NCI-H526 (cell line): ENCODE data around the gene CCDC154.
A peak's percentile ranks its signal among the peaks of the same experiment; 100 is the strongest.
"Not testable (repeated sequence)": the region's sequence is repeated elsewhere in the genome, so short reads cannot be mapped to it uniquely, and the experiment has no call there.

ENCODE experiments used
- DNase-seq, 2 experiments: peaks; one replicate each; lab custom pipeline; 2025; lab: John Stamatoyannopoulos, UW

The CCDC154 gene, protein sequence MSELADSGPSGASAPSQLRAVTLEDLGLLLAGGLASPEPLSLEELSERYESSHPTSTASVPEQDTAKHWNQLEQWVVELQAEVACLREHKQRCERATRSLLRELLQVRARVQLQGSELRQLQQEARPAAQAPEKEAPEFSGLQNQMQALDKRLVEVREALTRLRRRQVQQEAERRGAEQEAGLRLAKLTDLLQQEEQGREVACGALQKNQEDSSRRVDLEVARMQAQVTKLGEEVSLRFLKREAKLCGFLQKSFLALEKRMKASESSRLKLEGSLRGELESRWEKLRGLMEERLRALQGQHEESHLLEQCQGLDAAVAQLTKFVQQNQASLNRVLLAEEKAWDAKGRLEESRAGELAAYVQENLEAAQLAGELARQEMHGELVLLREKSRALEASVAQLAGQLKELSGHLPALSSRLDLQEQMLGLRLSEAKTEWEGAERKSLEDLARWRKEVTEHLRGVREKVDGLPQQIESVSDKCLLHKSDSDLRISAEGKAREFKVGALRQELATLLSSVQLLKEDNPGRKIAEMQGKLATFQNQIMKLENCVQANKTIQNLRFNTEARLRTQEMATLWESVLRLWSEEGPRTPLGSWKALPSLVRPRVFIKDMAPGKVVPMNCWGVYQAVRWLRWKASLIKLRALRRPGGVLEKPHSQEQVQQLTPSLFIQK

GRCh38 chr16:1443980-1444729 is at the start of gene CCDC154:
TSS of gene CCDC154 (minus strand) at chr16:1444556. CDS start at chr16:1444322, 234 bp downstream.
- no peak for DNase-seq

DNA sequence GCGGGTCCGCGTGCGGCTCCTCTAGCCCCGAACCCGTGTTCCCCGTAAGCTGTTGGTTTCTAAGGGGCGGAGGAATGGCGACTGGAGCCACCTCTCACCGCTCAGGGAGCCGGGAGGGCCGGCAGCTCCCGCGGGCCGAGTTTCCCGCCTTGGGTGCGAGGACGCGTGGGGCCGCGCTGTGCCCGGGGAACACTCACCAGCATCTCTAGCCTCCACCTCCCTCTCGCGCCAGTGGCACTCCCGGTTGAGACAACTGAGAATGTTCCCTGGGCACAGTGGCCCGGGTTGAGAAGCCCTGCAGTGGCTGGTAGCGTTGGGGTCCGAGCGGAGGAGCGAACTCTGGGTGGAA is 49.4 kb upstream of the CCDC154 start:
- peak in 1 of 2 experiments; percentile 52 for DNase-seq

GRCh38 chr16:1492923-1493745 is 48.8 kb upstream of the CCDC154 start, which contains the start of gene TELO2:
TSS of gene TELO2 (plus strand) at chr16:1493360. CDS start at chr16:1494282, 922 bp downstream.
- DNase-seq: peak in 1 of 2 experiments; percentile 71

DNA sequence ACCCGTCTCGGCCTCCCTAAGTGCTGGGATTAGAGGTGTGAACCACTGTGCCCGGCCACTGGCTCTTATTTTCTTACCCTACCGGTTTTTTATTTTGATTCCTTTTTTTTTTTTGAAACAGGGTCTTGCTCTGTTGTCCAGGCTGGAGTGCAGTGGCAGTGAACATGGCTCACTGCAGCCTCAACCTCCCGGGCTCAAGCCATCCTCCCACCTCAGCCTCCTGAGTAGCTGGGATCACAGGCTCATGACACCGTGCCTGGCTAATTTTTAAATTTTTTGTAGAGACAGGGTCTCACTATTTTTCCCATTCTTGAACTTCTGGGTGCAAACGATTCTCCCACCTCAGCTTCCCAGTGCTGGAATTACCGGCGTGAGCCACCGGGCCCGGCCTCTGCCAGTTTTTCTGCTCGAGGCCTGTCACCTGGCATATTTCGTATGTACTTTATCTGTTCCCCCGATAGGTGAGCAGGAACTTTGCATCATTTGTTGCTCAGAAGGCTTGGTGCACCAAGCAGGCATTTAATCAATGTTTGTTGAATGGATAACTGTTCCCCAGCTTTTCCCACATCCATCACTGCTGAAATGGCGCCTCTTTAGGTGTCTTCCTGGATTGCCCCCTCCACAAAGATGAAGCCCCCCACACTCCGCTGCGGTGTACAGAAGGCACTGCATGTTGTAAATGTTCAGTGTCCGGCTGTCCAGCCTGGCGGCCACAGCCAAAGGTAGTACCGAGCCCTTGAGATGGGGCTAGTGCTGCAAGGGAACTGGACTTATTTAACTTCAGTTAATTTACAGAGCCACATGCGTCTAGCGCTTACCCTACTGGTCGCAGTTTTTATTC is 47.9 kb upstream of the CCDC154 start:
- no peak for DNase-seq

DNA sequence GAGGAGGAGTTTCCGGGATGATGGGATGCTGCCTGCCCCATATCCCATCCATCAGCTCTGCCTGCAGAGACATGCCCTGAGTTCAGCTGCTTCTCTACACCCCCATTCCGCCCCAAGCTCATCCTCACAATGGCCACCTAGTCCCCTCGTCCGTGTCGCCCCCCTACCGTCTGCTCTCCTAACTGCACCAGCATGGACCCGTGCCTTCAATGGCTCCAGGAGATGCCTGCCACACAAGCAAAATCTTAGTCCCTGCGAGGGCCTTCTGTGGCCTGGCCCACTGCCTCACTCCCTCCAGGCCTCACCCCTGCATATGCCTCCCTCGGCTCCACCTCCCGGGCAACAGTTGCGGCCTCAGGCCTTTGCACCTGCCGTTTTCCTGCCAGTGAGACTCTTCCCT is 47.0 kb upstream of the CCDC154 start:
- DNase-seq: no peak

GRCh38 chr16:1489077-1489476 is 44.7 kb upstream of the CCDC154 start:
- no peak for DNase-seq

DNA sequence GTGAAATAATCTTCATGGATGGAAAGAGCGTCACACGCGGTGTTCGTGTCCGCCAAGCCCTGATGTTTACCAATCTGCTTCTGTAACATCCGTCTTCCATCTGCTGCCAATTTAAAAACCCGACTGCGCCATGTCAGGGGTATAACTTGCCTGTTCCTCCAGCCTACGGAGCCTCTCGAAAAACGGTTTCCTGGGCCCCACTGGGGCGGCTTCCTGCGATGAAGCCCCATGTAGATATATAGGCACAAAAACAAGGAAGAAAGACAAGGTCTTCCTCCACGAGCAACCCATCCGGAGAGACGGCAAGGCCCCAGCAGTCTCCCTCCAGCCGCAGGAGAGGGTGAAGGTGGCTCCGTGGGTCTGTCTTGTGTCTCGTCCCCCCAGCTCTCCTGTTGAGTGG is 44.3 kb upstream of the CCDC154 start, which contains the start of gene PTX4:
PTX4 (minus strand) TSS at position 326 of the 400 bp plus-strand sequence; CDS start at position 291, 35 bp downstream.
- DNase-seq: no peak

GRCh38 chr16:1488054-1488601 is 43.8 kb upstream of the CCDC154 start:
- no peak for DNase-seq

DNA sequence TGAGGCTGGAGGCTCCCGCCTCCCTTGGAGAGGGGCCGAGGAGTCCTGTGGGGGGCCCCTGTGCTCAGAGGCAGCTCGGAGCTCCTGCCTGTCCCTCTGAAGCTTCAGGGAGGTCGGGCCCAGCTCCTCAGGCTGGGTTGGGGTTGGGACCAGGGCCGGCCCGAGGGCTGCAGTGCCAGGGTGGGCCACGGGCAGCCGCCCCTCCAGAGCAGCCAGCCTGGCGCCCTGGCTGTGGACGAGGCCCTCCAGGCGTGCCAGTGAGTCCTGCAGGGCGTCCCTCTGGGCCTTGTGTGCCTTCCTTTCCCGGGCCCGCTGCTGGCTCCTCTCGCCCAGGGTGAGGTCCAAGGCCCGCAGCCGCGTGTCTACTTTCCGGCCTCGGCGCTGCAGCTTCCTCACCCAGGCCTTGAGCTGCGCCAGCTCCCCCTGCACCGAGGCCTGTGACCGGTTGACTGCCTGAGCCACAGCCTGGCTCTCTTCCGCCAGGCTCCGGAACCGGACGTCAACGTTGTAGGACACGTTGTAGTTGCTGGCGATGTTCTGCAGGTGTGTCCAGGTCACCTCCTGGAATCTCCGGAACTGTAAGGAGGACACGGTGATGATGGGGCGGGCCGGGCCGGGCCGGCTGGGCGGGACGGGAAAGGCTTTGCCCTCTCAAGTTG is 43.2 kb upstream of the CCDC154 start:
- no peak for DNase-seq

- DNase-seq: no peak
Measured at GRCh38 chr16:1486551-1487390, 42.4 kb upstream of the CCDC154 start.

GRCh38 chr16:1485847-1486496 is 41.6 kb upstream of the CCDC154 start:
- DNase-seq: no peak

GRCh38 chr16:1481906-1482835 is 37.8 kb upstream of the CCDC154 start:
- no peak for DNase-seq

GRCh38 chr16:1478937-1479336 is 34.6 kb upstream of the CCDC154 start:
- DNase-seq: not testable (repeated sequence)

DNA sequence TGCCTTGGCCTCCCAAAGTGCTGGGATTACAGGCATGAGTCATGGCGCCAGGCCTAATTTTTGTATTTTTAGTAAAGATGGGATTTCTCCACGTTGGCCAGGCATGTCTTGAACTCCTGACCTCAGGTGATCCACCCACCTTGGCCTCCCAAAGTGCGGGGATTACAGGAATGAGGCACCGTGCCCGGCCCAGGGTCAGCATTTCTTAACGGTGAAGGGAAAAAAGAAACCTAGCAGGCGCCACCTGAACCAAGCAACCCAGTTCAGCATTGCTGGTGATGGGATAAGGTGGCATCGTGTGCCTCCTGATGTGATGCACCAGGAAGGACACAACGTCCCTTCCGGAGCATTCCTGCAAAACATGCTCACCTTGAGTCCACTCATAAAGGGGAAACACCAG is 32.7 kb upstream of the CCDC154 start:
- DNase-seq: no peak

- DNase-seq: no peak
Measured at GRCh38 chr16:1475552-1476114, 31.3 kb upstream of the CCDC154 start.

DNA sequence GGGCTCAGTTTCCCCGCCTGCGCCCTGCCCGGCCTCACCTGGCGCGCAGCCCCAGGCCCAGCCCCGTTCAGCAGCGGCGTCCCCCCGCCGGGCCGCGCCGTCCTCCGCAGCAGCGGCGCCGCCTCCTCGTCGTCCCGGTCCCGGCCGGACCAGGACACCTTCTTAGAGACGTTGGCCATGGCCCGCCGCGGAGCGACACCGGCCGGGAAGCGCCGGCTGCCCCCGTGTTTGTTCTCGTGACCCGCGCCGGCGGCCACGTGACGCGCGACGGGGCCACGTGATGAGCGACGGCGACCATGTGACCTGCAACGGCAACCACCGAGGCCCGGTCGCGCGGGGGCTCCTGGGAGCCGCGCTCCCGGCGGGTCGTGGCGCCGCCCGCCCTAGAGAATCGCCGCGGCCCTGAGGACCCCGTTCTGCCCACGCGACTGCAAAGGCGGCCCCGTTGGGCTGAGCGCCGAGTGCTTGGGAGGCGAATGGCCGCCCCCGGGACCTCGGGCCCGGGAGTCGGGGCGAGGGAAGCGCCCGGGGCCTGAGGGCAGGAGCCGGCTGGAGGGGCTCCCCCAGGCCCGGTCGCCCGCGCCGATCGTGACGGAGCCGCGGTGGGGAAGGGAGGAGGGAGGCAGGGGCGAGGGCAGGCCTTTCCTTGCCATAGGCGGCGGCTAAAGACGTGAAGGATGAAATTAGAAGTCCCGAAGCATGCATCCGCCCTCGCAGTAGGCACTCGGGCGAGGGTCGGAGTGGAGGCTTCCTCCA is 30.6 kb upstream of the CCDC154 start, which contains the start of gene CLCN7:
CLCN7 (minus strand) TSS at position 233 of the 756 bp plus-strand sequence; CDS start at position 179, 54 bp downstream.
- DNase-seq: peak in 1 of 2 experiments; percentile 82
